NCI-H748 (cell line): ENCODE results near the gene ZFP2.

Experiments used
- DNase-seq: peaks from one replicate; lab custom pipeline; 2025; ENCODE audit not compliant: unreplicated experiment; lab: John Stamatoyannopoulos, UW

The ZFP2 gene

DNA sequence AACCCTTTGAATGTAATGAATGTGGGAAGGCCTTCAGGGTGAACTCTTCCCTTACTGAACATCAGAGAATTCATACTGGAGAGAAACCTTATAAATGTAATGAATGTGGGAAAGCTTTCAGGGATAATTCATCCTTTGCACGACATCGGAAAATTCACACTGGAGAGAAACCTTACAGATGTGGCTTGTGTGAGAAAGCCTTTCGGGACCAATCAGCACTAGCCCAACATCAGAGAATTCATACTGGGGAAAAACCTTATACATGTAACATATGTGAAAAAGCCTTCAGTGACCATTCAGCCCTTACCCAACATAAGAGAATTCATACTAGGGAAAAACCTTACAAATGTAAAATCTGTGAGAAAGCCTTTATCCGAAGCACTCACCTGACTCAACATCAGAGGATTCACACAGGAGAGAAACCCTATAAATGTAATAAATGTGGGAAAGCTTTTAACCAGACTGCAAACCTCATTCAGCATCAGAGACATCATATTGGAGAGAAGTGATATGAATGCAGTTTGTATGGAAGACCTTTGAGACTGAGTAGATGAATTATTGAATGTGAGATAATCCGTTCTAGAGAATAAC lies 69.8 kb downstream of the ZFP2 start:
- DNase-seq: no peak

DNA sequence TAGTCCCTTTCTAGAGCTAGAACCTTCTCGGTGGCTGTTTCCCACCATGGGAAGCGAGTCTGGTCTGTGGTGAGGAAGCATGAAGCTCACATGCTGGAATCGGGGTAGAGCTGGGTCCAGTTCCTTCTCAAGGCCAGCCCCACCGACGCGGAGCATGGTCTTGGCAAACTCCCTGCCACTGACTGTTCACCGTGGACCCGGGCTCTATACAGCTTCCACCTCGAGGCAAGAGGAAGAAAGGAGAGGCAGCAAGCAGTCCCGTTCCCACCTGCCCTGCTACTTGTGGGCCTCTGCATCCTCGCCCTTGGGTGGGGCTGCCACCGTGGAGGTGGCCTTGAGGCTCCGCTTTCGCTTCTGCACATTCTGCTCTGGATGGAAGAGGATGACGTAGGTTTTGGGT lies 85.7 kb downstream of the ZFP2 start:
- DNase-seq: no peak
